Measurements from ENCODE around the gene HSPB7. TPM values are rescaled to one million over a fixed set of nuclear protein-coding genes. Genes with fewer than 3 reads are reported as not detected.

Gene HSPB7
- total RNA-seq, 1 experiment from 2014 or later = not detected

- no peak overlapping the region for H3K9ac ChIP-seq (ENCODE audit: extremely low read depth, insufficient read length, low read length)
- TF ChIP-seq CTCF (conservative IDR thresholded peaks at IDR 0.05) = no peak
- Mint-ChIP-seq H3K9me3 (no peaks in the 10 kb centered on the region), H3K4me1 (peaks cover 11 to 38% of the 10 kb centered on the region in 2 experiments), H3K4me3 (no peak overlapping the region), H3K27ac (no peak overlapping the region), H3K27me3 (ENCODE audit: low read depth) (peaks cover 47% of the 10 kb centered on the region), H3K36me3 (ENCODE audit: insufficient read depth in 1 of 3, low read depth in 3 of 3) (no peaks in the 10 kb centered on the region)
- H3K27me3 ChIP-seq (ENCODE audit: insufficient read depth, low read length) = no peaks in the 10 kb centered on the region
- no peak overlapping the region for H3K23ac ChIP-seq (ENCODE audit: insufficient read length, low read depth, low read length)
- H3K79me2 ChIP-seq (ENCODE audit: insufficient read depth, low read length) = no peaks in the 10 kb centered on the region
- H2AFZ ChIP-seq (ENCODE audit: low read length) = no peak overlapping the region
- no peaks in the 10 kb centered on the region for H3K23me2 ChIP-seq (ENCODE audit: insufficient read length, low read depth, low read length, poor library complexity, severe bottlenecking)
- no peak overlapping the region for H2BK5ac ChIP-seq (ENCODE audit: insufficient read length, low read length)
- no peak overlapping the region for H2BK20ac ChIP-seq (ENCODE audit: low read depth, low read length, poor library complexity, severe bottlenecking)
- no peak overlapping the region for H3K4me2 ChIP-seq (ENCODE audit: insufficient read depth, insufficient read length, low read length)
- no peak overlapping the region for H3K18ac ChIP-seq (ENCODE audit: insufficient read length, low read depth, low read length)
- no peak overlapping the region for H3K14ac ChIP-seq (ENCODE audit: insufficient read depth, low read length)
- H3K4me1 ChIP-seq (ENCODE audit: insufficient read depth, low read length) = no peaks in the 10 kb centered on the region
- no CpG with 5 or more reads among the region's 9 CpGs for WGBS (ENCODE audit: extremely low coverage, insufficient read length, low lambda C conversion rate)
- H2BK15ac ChIP-seq (ENCODE audit: low read depth, low read length) = no peak overlapping the region
- no peak overlapping the region for H2BK120ac ChIP-seq (ENCODE audit: low read depth, low read length, poor library complexity, severe bottlenecking)
- no peak overlapping the region for H2AK5ac ChIP-seq (ENCODE audit: insufficient read length, low read length)
- no peak overlapping the region for H3K27ac ChIP-seq (ENCODE audit: insufficient read length, low read depth, low read length)
- H3K79me1 ChIP-seq (ENCODE audit: insufficient read depth, low read depth, low read length, poor library complexity, severe bottlenecking) = no peaks in the 10 kb centered on the region
- no peak for DNase-seq
- no peaks in the 10 kb centered on the region for H4K20me1 ChIP-seq (ENCODE audit: control insufficient read depth, insufficient read depth, insufficient read length)
- H4K91ac ChIP-seq (ENCODE audit: insufficient read length, low read depth, low read length) = no peak overlapping the region
- no peaks in the 10 kb centered on the region for H3K9me3 ChIP-seq (ENCODE audit: control insufficient read depth, low read depth, low read length)
- H3T11ph ChIP-seq (ENCODE audit: low read length) = no peak overlapping the region
- H4K5ac ChIP-seq (ENCODE audit: insufficient read length, low read depth, low read length) = no peak overlapping the region
- no peak overlapping the region for H2BK12ac ChIP-seq (ENCODE audit: insufficient read length, low read depth, low read length)
- H4K8ac ChIP-seq (replicated peaks; ENCODE audit: insufficient read length, low read depth, low read length) = no peak overlapping the region
- H3K56ac ChIP-seq (ENCODE audit: insufficient read length, low read depth, low read length) = no peak overlapping the region
- H3K4ac ChIP-seq (ENCODE audit: low read depth, low read length) = no peak overlapping the region
Observed at GRCh38 chr1:16019644-16020277, 1.9 kb upstream of the HSPB7 start.
